Bronchial epithelial cell (primary cell): Measurements from ENCODE around the gene SFXN5. TPM values are rescaled to one million over a fixed set of nuclear protein-coding genes. Genes with fewer than 3 reads are reported as not detected.

Source experiments
- DNase-seq: peaks from one replicate; pipeline ENCODE4 v3.0.0-alpha.2; 2010; ENCODE audit warnings: low read depth
- FAIRE-seq: peaks from 2 replicates; lab custom pipeline; 2011; peaks lifted over from hg19 to GRCh38; lab: Jason Lieb, UNC
- H3K27me3 ChIP-seq: 2 replicates; pipeline ENCODE4 v1.5.1; 2011; ENCODE audit warnings: low read length; ENCODE audit not compliant: control insufficient read depth, insufficient read depth
- H3K36me3 ChIP-seq: 2 replicates; pipeline ENCODE4 v1.5.1; 2011; ENCODE audit warnings: low read length; ENCODE audit not compliant: control insufficient read depth, insufficient read depth
- H3K4me3 ChIP-seq: 2 replicates; pipeline ENCODE4 v1.5.1; 2011; ENCODE audit warnings: mild to moderate bottlenecking, low read depth, low read length, control low read depth
- total RNA-seq: library from RNA; depleted of rRNA; stranded (reverse); fragments of >200 nt; gene quantifications from 2 replicates; pipeline ENCODE4 v1.2.1, GENCODE V29; 2014
- TF ChIP-seq, protein P1 (sequence below): IDR thresholded peaks from 2 replicates; pipeline ENCODE4 v1.5.1; 2011; ENCODE audit warnings: mild to moderate bottlenecking, moderate library complexity, low read length, control low read depth, inconsistent platforms; ENCODE audit not compliant: insufficient read depth, severe bottlenecking

The SFXN5 gene
- total RNA-seq, 1 donor from 2014 or later: 5.3 TPM

DNA sequence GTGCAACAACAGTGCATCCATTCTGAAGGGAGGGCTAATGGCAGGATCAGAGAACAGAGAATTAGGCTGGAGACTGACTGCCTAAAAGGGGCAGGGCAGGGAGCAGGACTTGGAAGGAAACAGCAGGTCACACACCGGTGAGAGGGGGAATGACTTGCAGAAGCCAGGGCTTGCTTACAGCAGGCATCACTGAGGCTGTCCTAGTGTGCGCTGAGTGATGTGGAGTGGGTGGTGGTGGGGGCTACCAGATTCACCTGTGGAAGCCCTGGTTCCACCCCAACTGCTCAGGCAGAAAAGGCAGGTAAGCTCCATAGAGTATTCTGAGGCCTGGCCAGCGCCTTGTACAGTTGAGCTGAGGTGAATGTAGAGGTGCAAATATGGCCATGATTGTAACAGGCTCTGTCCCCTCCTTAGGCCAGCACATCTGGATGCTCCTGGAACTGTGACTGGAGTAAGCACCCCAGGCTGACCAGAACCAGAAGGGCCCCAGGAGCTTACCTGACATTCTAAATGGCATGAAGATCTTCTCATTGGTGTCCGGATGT, 49.4 kb downstream of the SFXN5 start:
- no peak for DNase-seq
- H3K36me3 ChIP-seq: peaks cover 1% of the 10 kb centered on the region

DNA sequence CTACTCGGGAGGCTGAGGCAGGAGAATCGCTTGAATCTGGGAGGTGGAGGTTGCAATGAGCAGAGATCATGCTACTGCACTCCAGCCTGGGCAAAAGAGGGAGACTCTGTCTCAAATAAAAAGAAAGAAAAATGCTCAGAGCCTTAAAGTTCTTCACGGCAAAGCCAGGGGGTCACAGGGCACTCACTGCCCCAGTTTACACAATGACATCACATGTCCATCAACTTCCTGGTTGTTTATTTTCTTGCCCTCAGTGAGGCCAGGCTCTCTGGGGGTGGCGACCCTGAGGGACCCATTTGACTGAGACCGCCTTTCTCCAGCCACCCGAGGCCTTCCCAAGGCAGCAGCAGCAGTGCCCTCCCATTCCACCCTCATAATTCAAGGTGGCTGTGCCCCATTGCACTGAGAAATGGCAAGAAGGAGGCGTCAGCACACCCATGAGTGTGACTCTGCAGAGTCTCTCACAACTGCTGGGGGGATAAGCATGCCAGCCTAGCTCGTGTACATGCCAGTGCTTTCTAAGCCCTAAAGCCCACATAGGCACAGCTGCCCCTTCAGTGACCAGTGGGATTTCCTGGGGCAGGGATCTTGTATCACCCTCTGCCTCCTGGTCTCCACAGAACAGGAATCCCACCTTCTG, 50.0 kb downstream of the SFXN5 start:
- no peak for DNase-seq
- no peak for FAIRE-seq

More for the DNA sequence above, 49.4 kb downstream of the SFXN5 start:
- no peak overlapping the region for H3K4me3 ChIP-seq
- FAIRE-seq: no peak
- TF ChIP-seq, protein P1, sequence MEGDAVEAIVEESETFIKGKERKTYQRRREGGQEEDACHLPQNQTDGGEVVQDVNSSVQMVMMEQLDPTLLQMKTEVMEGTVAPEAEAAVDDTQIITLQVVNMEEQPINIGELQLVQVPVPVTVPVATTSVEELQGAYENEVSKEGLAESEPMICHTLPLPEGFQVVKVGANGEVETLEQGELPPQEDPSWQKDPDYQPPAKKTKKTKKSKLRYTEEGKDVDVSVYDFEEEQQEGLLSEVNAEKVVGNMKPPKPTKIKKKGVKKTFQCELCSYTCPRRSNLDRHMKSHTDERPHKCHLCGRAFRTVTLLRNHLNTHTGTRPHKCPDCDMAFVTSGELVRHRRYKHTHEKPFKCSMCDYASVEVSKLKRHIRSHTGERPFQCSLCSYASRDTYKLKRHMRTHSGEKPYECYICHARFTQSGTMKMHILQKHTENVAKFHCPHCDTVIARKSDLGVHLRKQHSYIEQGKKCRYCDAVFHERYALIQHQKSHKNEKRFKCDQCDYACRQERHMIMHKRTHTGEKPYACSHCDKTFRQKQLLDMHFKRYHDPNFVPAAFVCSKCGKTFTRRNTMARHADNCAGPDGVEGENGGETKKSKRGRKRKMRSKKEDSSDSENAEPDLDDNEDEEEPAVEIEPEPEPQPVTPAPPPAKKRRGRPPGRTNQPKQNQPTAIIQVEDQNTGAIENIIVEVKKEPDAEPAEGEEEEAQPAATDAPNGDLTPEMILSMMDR: no peak
- H3K27me3 ChIP-seq: no peaks in the 10 kb centered on the region

DNA sequence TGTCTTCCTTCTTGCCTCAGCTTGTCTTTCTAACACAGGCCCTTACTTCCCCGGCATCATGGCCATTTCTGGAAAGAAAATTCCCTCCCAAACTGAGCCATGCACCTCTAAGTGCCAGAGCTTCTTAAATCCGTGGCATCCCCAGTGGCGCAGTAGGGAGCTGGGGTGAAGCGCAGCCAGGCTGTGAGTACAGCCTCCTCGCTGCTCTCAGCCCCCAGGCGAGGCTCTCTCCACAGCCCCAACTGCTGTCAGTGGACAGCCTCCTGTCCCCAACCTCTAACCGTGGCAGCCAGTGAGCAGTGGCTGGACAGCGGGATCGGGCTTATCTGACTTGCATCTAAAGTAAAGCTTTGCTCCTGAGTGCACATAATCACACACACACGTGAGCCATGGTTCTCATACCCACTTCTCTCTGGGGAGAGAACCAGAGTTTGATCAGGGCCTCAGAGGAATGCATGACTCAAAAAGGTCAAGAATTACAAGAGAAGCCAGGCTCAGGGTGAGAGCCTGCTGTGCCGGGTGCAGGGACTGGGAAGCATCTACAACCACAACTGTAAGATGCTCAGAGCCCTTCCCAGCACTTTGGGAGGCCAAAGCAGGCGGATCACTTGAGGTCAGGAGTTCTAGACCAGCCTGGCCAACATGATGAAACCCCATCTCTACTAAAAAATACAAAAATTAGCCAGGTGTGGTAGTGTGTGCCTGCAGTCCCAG, 50.7 kb downstream of the SFXN5 start:
- TF ChIP-seq, protein P1: no peak
- no peaks in the 10 kb centered on the region for H3K27me3 ChIP-seq
- H3K4me3 ChIP-seq: no peak overlapping the region
- no peak for FAIRE-seq
- H3K36me3 ChIP-seq: peaks cover 1% of the 10 kb centered on the region
- DNase-seq: peak; percentile 19

More for the DNA sequence above, 50.0 kb downstream of the SFXN5 start:
- no peaks in the 10 kb centered on the region for H3K27me3 ChIP-seq
- H3K36me3 ChIP-seq: peaks cover 1% of the 10 kb centered on the region
- no peak overlapping the region for H3K4me3 ChIP-seq
- TF ChIP-seq, protein P1: no peak

DNA sequence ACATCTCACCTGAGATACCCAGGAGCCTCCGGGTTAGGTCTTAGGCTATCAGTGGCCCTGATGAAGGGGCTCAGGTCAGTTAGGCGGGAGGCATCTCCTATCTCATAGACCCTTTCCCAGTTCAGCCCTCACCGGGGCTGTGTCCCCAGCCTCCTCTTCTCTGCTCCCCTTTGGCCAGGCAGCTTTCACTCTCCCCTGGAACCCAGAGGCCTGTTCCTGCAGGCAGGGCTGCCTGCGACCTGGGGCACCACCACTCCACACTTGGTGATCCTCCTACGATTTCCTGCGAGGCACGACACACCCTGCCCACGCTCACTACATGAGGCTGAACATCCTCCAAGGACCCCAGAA, 51.2 kb downstream of the SFXN5 start:
- Histone ChIP-seq H3K4me3 (no peak overlapping the region), H3K36me3 (peaks cover 1% of the 10 kb centered on the region), H3K27me3 (no peaks in the 10 kb centered on the region)
- DNase-seq (no peak), FAIRE-seq (no peak)
- TF ChIP-seq, protein P1: no peak

DNA sequence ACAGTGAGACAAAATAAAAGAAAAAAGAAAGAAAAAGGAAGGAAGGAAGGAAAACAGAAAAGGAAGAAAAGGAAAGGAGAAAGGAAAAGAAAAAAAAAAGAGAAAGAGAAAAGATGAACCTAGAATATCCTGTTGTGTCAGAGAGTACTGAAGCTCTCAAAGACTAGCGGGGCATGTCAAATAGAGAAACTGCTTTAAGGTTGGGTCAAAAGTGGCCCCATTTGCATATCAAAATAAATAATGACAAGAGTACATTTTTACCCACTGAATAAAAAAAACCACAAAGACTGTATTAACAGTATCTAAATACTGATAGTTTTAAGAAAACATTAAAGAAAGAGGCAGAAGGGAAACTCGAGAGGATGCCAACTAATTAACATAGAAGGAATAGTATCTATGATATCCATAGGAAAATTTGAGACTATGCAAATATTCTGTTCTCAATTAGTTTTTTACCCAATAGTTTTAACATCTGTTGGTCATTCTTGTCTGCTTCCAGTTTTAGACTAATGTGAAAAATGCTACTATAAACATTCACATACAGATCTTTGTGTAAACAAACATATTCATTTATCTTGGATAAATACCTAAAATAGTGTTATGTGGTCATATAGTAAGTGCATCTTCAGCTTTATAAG, 53.2 kb downstream of the SFXN5 start:
- H3K4me3 ChIP-seq: no peak overlapping the region
- no peaks in the 10 kb centered on the region for H3K27me3 ChIP-seq
- TF ChIP-seq, protein P1: no peak
- no peak for DNase-seq
- FAIRE-seq: no peak
- H3K36me3 ChIP-seq: peaks cover 1% of the 10 kb centered on the region
